Liver (tissue), 9 donors: Measurements from ENCODE around the gene NFE2L2. TPM values are rescaled to one million over a fixed set of nuclear protein-coding genes. Genes with fewer than 3 reads are reported as not detected.

Source experiments
- DNase-seq: peaks from one replicate; pipeline ENCODE4 v3.0.0-alpha.2; 2017; ENCODE audit warnings: low spot score
- H3K27ac ChIP-seq, 2 donors: one replicate each; pipeline ENCODE4 v1.7.0; 2013; ENCODE audit warnings: inconsistent platforms in 2 of 2, low read length in 2 of 2, control low read depth in 1 of 2, low read depth in 1 of 2, mild to moderate bottlenecking in 1 of 2
- H3K27me3 ChIP-seq, 4 donors: one replicate each; pipeline versions ENCODE4 v1.6.1 to v1.7.0; 2013; ENCODE audit warnings: low read length in 3 of 4, inconsistent platforms in 1 of 4, mild to moderate bottlenecking in 1 of 4, moderate library complexity in 1 of 4; ENCODE audit not compliant: control insufficient read depth in 4 of 4, insufficient read depth in 4 of 4
- H3K36me3 ChIP-seq, 4 donors: one replicate each; pipeline versions ENCODE4 v1.6.1 to v1.7.0; 2013; ENCODE audit warnings: low read length in 3 of 4, mild to moderate bottlenecking in 3 of 4, low read depth in 1 of 4, moderate library complexity in 1 of 4; ENCODE audit not compliant: control insufficient read depth in 4 of 4, insufficient read depth in 3 of 4
- H3K4me1 ChIP-seq, 4 donors: one replicate each; pipeline versions ENCODE4 v1.6.1 to v1.7.0; 2013; ENCODE audit warnings: low read length in 3 of 4, mild to moderate bottlenecking in 3 of 4, moderate library complexity in 1 of 4; ENCODE audit not compliant: control insufficient read depth in 4 of 4, insufficient read depth in 4 of 4
- H3K4me3 ChIP-seq, 3 donors: one replicate each; pipeline versions ENCODE4 v1.6.1 to v1.7.0; 2013; ENCODE audit warnings: low read length in 3 of 3, control low read depth in 1 of 3, low read depth in 1 of 3, mild to moderate bottlenecking in 1 of 3
- H3K9ac ChIP-seq, 2 donors: one replicate each; pipeline ENCODE4 v1.7.0; 2013; ENCODE audit warnings: low read length in 2 of 2, mild to moderate bottlenecking in 2 of 2, moderate library complexity in 2 of 2, control low read depth in 1 of 2, low read depth in 1 of 2
- H3K9me3 ChIP-seq, 4 donors: one replicate each; pipeline versions ENCODE4 v1.6.1 to v1.7.0; 2013; ENCODE audit warnings: low read length in 3 of 4; ENCODE audit not compliant: control insufficient read depth in 4 of 4
- EGR1 ChIP-seq, 2 donors: IDR thresholded peaks; 2 replicates each; pipeline ENCODE4 v1.6.1; 2016 to 2018; ENCODE audit warnings: antibody characterized with exemption in 2 of 2, low read depth in 2 of 2
- FOXA1 ChIP-seq: IDR thresholded peaks from 2 replicates; pipeline ENCODE4 v1.6.1; 2016; ENCODE audit warnings: antibody characterized with exemption
- FOXA2 ChIP-seq: IDR thresholded peaks from 2 replicates; pipeline ENCODE4 v1.6.1; 2016; ENCODE audit warnings: antibody characterized with exemption
- GABPA ChIP-seq, 2 donors: IDR thresholded peaks in 1 of 2; conservative IDR thresholded peaks in 1 of 2; 2 replicates each; pipeline ENCODE4 v1.6.1; 2016; ENCODE audit warnings: antibody characterized with exemption in 2 of 2, mild to moderate bottlenecking in 1 of 2, moderate library complexity in 1 of 2
- HNF4A ChIP-seq, 2 donors: conservative IDR thresholded peaks; 2 replicates each; pipeline ENCODE4 v1.6.1; 2016; ENCODE audit warnings: antibody characterized with exemption in 2 of 2, mild to moderate bottlenecking in 2 of 2
- HNF4G ChIP-seq: IDR thresholded peaks from 2 replicates; pipeline ENCODE4 v1.6.1; 2016; ENCODE audit warnings: antibody characterized with exemption
- JUND ChIP-seq, 2 donors: IDR thresholded peaks; 2 replicates each; pipeline ENCODE4 v1.6.1; 2016; ENCODE audit warnings: antibody characterized with exemption in 2 of 2
- MAX ChIP-seq: IDR thresholded peaks from 2 replicates; pipeline ENCODE4 v1.6.1; 2016; ENCODE audit warnings: antibody characterized with exemption
- NR2F2 ChIP-seq: IDR thresholded peaks from 2 replicates; pipeline ENCODE4 v1.6.1; 2016; ENCODE audit warnings: antibody characterized with exemption
- RAD21 ChIP-seq, 2 donors: IDR thresholded peaks; 2 replicates each; pipeline ENCODE4 v1.6.1; 2016; ENCODE audit warnings: antibody characterized with exemption in 2 of 2, mild to moderate bottlenecking in 2 of 2
- RXRA ChIP-seq, 2 donors: IDR thresholded peaks; 2 replicates each; pipeline ENCODE4 v1.6.1; 2017 to 2018; ENCODE audit warnings: antibody characterized with exemption in 2 of 2, mild to moderate bottlenecking in 1 of 2
- SP1 ChIP-seq: IDR thresholded peaks from 2 replicates; pipeline ENCODE4 v1.6.1; 2018; ENCODE audit warnings: antibody characterized with exemption, mild to moderate bottlenecking
- TAF1 ChIP-seq: conservative IDR thresholded peaks from 2 replicates; pipeline ENCODE4 v1.6.1; 2016; ENCODE audit warnings: antibody characterized with exemption, mild to moderate bottlenecking
- YY1 ChIP-seq: IDR thresholded peaks from 2 replicates; pipeline ENCODE4 v1.6.1; 2016; ENCODE audit warnings: antibody characterized with exemption, mild to moderate bottlenecking
- ZBTB33 ChIP-seq: IDR thresholded peaks from 2 replicates; pipeline ENCODE4 v1.6.1; 2016; ENCODE audit warnings: antibody characterized with exemption
- WGBS: extraction: QIAGEN DNeasy Blood & Tissue Kit; methylation state at CpG from one replicate; pipeline ENCODE4 v1.1.7; 2013; 5-methylcytosine and 5-hydroxymethylcytosine counted together
- polyA plus RNA-seq, 2 donors: library from polyadenylated mRNA; stranded (reverse) in 1 of 2; unstranded in 1 of 2; fragments of 200-250 nt in 1 of 2; fragments of >200 nt in 1 of 2; fragmentation: Nextera tagmentation in 1 of 2; extraction: Ambion mirVana in 1 of 2; gene quantifications; one replicate each; pipeline versions ENCODE4 v1.2.1 to v1.2.3, GENCODE V29; 2013 to 2015
- total RNA-seq, 2 donors: library from RNA; depleted of rRNA; stranded (reverse); fragments of >200 nt; gene quantifications; one replicate each; pipeline ENCODE4 v1.2.3, GENCODE V29; 2014
- TF ChIP-seq, protein P1 (sequence below): IDR thresholded peaks from 2 replicates; pipeline ENCODE4 v1.6.1; 2016; ENCODE audit warnings: antibody characterized with exemption, mild to moderate bottlenecking
- TF ChIP-seq, protein P2 (sequence below): fragments of 150-350 bp; IDR thresholded peaks from 2 replicates; pipeline ENCODE4 v1.5.1; 2017; ENCODE audit warnings: improper control_type of control experiment, low read depth, low read length; ENCODE audit not compliant: missing input control
- TF ChIP-seq, protein P3 (sequence below): IDR thresholded peaks from 2 replicates; pipeline ENCODE4 v1.6.1; 2016; ENCODE audit warnings: antibody characterized with exemption
- donor health status: healthy.
- donor health status: healthy.
- donor health status: healthy.
- donor health status: healthy.
- donor health status: healthy.

NFE2L2 gene
- total and polyA plus RNA-seq, 4 donors, result 22.5 to 31.0 (median 27.1) TPM

GRCh38 chr2:177271981-177272666 lies 7.6 kb upstream of the NFE2L2 start:
- no peak overlapping the region for H3K4me3 ChIP-seq
- H3K27ac ChIP-seq, result no peak overlapping the region
- no peaks in the 10 kb centered on the region for H3K36me3 ChIP-seq
- no peak for TF ChIP-seq HNF4A (conservative IDR thresholded peaks at IDR 0.05)
- no peak for TF ChIP-seq FOXA2
- no peak for TF ChIP-seq GABPA (IDR thresholded peaks at IDR 0.05 in 1 of 2, conservative IDR thresholded peaks at IDR 0.05 in 1 of 2)
- TF ChIP-seq JUND (IDR thresholded peaks at IDR 0.05), result no peak
- TF ChIP-seq HNF4G, result no peak
- no peak for TF ChIP-seq SP1
- TF ChIP-seq, protein P1, sequence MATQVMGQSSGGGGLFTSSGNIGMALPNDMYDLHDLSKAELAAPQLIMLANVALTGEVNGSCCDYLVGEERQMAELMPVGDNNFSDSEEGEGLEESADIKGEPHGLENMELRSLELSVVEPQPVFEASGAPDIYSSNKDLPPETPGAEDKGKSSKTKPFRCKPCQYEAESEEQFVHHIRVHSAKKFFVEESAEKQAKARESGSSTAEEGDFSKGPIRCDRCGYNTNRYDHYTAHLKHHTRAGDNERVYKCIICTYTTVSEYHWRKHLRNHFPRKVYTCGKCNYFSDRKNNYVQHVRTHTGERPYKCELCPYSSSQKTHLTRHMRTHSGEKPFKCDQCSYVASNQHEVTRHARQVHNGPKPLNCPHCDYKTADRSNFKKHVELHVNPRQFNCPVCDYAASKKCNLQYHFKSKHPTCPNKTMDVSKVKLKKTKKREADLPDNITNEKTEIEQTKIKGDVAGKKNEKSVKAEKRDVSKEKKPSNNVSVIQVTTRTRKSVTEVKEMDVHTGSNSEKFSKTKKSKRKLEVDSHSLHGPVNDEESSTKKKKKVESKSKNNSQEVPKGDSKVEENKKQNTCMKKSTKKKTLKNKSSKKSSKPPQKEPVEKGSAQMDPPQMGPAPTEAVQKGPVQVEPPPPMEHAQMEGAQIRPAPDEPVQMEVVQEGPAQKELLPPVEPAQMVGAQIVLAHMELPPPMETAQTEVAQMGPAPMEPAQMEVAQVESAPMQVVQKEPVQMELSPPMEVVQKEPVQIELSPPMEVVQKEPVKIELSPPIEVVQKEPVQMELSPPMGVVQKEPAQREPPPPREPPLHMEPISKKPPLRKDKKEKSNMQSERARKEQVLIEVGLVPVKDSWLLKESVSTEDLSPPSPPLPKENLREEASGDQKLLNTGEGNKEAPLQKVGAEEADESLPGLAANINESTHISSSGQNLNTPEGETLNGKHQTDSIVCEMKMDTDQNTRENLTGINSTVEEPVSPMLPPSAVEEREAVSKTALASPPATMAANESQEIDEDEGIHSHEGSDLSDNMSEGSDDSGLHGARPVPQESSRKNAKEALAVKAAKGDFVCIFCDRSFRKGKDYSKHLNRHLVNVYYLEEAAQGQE, result no peak
- no peak for TF ChIP-seq YY1
- no peak for TF ChIP-seq RAD21 (IDR thresholded peaks at IDR 0.05)
- TF ChIP-seq, protein P2, sequence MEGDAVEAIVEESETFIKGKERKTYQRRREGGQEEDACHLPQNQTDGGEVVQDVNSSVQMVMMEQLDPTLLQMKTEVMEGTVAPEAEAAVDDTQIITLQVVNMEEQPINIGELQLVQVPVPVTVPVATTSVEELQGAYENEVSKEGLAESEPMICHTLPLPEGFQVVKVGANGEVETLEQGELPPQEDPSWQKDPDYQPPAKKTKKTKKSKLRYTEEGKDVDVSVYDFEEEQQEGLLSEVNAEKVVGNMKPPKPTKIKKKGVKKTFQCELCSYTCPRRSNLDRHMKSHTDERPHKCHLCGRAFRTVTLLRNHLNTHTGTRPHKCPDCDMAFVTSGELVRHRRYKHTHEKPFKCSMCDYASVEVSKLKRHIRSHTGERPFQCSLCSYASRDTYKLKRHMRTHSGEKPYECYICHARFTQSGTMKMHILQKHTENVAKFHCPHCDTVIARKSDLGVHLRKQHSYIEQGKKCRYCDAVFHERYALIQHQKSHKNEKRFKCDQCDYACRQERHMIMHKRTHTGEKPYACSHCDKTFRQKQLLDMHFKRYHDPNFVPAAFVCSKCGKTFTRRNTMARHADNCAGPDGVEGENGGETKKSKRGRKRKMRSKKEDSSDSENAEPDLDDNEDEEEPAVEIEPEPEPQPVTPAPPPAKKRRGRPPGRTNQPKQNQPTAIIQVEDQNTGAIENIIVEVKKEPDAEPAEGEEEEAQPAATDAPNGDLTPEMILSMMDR, result no peak
- TF ChIP-seq, protein P3, sequence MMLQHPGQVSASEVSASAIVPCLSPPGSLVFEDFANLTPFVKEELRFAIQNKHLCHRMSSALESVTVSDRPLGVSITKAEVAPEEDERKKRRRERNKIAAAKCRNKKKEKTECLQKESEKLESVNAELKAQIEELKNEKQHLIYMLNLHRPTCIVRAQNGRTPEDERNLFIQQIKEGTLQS, result no peak
- no peak for TF ChIP-seq FOXA1
- TF ChIP-seq EGR1 (IDR thresholded peaks at IDR 0.05; ENCODE audit: low read depth in 2 of 2), result no peak
- no peak for TF ChIP-seq TAF1
- TF ChIP-seq ZBTB33, result no peak
- TF ChIP-seq NR2F2, result no peak
- no peak for TF ChIP-seq MAX
- no peak for TF ChIP-seq RXRA (IDR thresholded peaks at IDR 0.05)
- WGBS, result 98% methylated on average over 1 of the region's 1 CpG
- H3K27me3 ChIP-seq, result no peaks in the 10 kb centered on the region
- DNase-seq, result no peak
- H3K4me1 ChIP-seq, result peaks cover 0 to 18% (median 10%) of the 10 kb centered on the region in 4 donors
- no peaks in the 10 kb centered on the region for H3K9me3 ChIP-seq
- H3K9ac ChIP-seq, result no peak overlapping the region
